GM18498 (cell line): Measurements from ENCODE around the gene CDC73.
A peak's percentile ranks its signal among the peaks of the same experiment; 100 is the strongest.
"Not testable (repeated sequence)": the region's sequence is repeated elsewhere in the genome, so short reads cannot be mapped to it uniquely, and the experiment has no call there.

Experiments used
- ATAC-seq: cut with Tn5 transposase; IDR thresholded peaks from one replicate; pipeline ENCODE4 v1.9.1; 2021; ENCODE audit warnings: mild to moderate bottlenecking, moderate library complexity; ENCODE audit not compliant: unreplicated experiment

CDC73 gene

DNA sequence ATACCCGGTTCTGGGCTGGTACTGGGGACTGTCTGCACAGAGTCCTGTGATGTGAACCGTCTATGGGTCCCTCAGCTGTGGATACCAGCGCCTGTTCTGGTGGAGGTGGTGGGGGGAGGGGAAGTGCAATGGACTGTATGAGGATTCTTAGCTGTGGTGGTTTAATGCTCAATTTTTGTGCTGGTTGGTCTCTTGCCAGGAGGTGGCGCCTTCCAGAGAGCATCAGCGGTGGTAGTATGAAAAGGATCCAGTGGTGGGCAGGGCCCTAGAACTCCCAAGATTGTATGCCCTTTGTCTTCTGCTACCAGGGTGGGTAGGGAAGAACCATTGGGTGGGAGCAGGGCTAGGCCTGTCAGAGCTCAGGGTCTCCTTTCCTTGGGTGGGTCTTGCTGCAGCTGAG lies 153.9 kb downstream of the CDC73 start:
- ATAC-seq, result no peak

DNA sequence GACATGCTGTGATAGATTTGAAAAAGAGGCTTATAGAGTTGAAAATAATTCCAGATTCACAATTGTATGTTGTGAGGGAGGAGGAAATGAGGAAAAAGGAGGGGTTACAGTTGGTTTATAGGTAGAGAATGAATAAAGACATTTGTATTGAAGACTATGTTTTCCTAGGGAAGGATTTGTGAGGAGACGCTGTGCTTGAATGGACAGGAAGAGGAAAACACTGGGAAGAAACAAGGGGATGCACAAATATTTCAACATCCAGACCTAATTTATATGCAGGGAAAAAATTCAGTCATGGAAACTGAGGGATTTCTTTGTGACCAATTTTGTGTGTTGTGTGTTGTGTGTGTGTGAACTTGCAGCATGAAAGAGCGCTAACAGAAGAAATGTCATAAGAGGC lies 157.1 kb downstream of the CDC73 start:
- no peak for ATAC-seq

DNA sequence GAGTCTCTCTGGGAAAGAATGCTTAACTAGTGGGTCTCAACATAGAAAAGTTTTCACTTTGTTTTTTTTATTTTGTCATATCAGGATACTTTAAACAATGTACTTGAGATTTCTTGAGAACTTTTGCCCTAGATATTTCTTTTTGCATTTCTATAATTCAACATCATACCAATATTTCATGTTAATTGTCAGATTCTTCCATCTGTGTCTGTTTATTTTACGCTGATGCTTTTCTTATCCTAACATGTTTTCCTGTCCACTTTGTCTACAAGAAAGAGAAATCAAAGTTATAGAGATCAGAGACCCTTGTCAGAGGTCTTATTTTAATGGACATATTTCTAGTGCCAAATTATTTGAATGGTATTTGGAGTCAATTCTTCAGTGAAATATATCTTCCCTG lies 160.1 kb downstream of the CDC73 start:
- ATAC-seq, result no peak

DNA sequence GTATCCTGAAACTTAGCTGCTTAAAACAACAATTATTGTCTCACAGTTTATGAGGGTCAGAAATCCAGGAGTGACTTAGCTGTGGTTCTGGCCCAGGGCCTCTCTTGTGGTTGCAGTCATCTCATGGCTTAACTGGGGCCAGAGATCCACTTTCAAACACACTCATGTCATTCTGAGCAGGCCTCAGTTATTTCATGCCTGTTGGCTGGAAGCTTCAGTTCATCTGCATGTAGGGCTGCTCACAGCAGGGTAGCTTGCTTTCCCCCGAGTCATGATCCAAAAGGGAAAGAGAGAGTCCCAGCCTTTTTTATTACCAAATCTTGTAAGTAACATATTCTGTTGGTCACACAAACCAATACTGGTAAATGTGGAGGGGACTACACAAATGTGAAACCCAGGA lies 161.2 kb downstream of the CDC73 start:
- ATAC-seq, result no peak

DNA sequence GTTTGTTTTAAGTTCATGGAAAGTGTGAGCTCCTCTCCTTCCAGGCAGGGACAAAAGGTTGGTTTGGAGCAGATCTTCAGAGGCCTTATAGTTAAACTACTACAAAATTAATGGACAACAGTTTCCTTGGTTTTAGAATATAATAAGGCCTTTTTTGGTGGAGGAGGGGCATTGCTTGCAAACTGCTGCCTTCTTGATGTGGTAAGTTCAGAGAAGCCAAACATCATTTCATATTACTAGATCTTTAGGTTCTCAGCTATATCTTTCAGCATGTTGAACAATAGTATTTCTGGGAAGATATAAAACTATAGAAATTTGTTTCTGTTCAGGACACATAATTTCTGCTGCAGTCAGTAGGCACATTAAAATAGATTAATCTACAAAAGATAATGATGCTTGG lies 162.4 kb downstream of the CDC73 start:
- ATAC-seq, result no peak

DNA sequence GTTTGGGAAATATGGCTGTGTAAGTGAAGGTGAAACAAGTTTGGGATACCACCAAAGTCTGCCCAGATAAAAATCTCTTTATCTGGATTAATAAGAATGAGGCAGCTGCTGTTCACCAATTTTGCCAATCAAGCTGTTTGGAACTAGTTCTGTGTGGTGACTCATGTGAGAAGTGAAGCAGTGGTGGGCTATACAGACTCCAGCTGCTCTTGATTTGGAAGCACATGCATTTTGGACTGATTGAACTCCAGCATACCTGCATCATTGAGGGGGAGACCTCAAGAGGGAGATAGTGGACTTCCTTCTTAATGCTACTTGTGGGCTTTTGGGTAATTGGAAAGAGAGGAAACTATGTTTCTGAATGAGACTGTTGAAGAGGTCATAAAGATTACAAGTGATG lies 163.8 kb downstream of the CDC73 start:
- ATAC-seq, result no peak

DNA sequence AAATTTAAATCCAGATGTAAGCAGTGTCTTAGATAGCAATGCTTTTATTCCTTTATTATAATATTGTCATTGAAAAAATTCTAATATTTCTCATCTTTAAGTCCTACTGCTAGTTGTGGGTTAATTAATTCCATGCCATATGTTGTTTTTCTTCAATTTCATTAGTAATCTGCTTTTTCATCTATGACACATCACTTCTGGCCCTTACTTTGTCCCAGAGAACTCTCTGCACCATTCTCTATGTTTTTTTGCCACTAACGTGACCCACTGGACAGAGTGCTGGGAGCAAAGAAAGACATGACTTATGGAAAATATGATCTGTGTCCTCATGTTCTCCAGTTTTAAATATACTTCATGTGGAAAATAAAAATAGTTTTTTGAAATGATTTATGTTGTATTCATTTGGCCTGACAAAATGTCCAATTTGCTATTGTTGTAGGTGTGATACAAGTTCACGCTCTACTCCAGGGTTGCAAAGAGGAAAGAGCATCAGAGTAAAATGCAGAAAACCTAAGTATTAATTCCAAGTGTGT lies 166.8 kb downstream of the CDC73 start:
- ATAC-seq, result not testable (repeated sequence)

DNA sequence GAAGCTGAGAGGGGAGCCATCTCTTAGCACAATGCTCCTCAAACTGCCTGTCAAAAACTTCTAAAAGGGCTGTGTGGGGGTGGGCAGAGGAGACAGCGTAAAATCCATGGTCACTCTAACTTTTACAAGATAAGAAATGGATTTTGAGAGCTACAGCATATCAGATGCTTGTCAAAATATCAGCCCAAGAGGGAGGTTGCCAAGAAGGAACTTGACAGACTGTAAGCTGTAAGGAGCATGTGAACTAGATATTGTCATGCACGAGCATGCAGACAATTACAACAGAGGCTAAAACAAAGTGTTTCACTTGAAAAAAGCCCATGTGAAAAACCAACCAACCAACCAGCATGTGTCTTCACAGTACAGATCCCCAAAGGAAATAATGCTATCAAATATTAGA lies 171.9 kb downstream of the CDC73 start:
- no peak for ATAC-seq

DNA sequence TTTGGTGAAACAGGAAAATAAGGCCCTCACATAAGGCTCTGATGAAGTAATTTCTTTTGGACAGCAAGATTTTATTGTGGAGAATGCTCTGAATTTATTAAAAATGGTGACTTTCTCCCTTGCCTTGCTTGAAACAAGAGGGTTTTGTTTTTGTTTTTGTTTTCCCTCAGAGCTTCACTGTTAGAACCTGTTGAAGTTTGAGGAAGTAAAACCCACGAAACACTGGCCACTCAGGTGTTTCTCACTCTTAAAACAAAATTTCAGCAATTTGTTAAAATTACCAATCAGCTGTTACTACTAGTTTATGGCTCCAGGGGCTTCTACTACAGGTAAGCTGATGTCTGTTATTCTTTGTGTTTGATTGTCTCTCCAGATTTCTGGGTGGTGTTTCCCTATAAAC lies 177.2 kb downstream of the CDC73 start:
- peak; percentile 77 for ATAC-seq

DNA sequence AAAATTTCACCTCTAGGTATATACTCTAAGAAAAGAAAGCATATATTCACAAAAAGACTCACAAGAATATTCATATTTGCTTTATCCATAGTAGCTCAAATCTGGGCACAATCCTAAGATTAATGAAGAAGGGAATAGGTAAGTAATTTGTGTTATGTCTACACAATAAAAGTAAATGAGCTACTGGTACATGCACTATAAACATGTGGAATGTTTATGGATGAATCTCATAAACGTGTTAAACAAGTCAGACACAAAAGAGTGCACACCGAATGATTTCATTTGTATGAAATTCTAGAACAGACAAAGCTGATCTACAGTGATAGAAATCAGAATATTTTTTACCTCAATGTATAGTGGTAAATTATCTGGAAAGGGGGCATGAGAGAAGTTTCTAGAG lies 179.9 kb downstream of the CDC73 start:
- ATAC-seq, result no peak

DNA sequence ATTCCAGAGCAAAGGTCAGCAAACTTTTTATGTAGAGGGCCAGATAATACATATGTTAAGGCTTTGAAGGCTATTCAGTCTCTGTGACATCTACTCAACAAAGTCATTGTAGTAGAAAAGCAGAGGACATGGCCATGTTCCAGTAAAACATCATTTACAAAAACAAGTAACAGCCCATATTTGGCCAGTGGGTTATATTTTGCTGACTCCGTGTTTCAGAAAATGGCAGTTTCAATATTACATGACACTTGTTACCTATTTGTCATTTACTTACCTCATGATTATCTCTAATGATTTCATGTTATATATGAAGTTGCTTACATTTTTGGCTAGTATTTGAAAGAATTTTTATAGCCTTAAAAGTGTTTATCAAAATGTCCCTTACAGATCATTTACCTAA lies 182.0 kb downstream of the CDC73 start:
- ATAC-seq, result no peak
